Stimulated activated naive CD8-positive, alpha-beta T cell treated with anti-CD3 and anti-CD28 coated beads, Interleukin-15, Interleukin-2, amounts not matched to agents 100 U/mL and 50 U/mL, for 24 hours (primary cell): Measurements from ENCODE around the gene CMTM5.
"Not testable (repeated sequence)": the region's sequence is repeated elsewhere in the genome, so short reads cannot be mapped to it uniquely, and the experiment has no call there.

ENCODE experiments used
- ATAC-seq: fragments of 150-1000 bp; cut with Tn5 transposase; one replicate; pipeline ENCODE4 v1.10.0; 2021
- DNase-seq: peaks from one replicate; pipeline ENCODE4 v3.0.0; 2021

The CMTM5 gene

GRCh38 chr14:23378612-23379220 is 1.9 kb downstream of the CMTM5 start:
- ATAC-seq (no peak), DNase-seq (no peak)

- DNase-seq (peak; percentile 72), ATAC-seq (peak; percentile 74)
These were observed 2.7 kb downstream of the CMTM5 start for GRCh38 chr14:23379366-23380196.

GRCh38 chr14:23380197-23380914 is 3.5 kb downstream of the CMTM5 start:
- DNase-seq (no peak), ATAC-seq (no peak)

GRCh38 chr14:23380976-23381375 is 4.1 kb downstream of the CMTM5 start:
- DNase-seq: no peak
- ATAC-seq: no peak

- DNase-seq (no peak), ATAC-seq (no peak)
These were observed 5.0 kb downstream of the CMTM5 start for GRCh38 chr14:23381871-23382270.

- no peak for ATAC-seq
- DNase-seq: no peak
These were observed 5.4 kb downstream of the CMTM5 start for GRCh38 chr14:23382276-23382675.

- no peak for ATAC-seq
- no peak for DNase-seq
These were observed 6.0 kb downstream of the CMTM5 start for GRCh38 chr14:23382731-23383440.

GRCh38 chr14:23384364-23385080 is 7.7 kb downstream of the CMTM5 start:
- ATAC-seq (no peak), DNase-seq (no peak)

GRCh38 chr14:23385244-23385641 is 8.4 kb downstream of the CMTM5 start:
- DNase-seq: no peak
- no peak for ATAC-seq

GRCh38 chr14:23385642-23386265 is 8.9 kb downstream of the CMTM5 start:
- no peak for ATAC-seq
- DNase-seq: no peak

- not testable (repeated sequence) for DNase-seq, ATAC-seq
These were observed 9.4 kb downstream of the CMTM5 start for GRCh38 chr14:23386266-23386657.

GRCh38 chr14:23386999-23387398 is 10.2 kb downstream of the CMTM5 start:
- no peak for DNase-seq
- ATAC-seq: no peak

- ATAC-seq: no peak
These were observed 11.4 kb downstream of the CMTM5 start for GRCh38 chr14:23387916-23388882.

GRCh38 chr14:23388996-23389395 is 12.2 kb downstream of the CMTM5 start:
- ATAC-seq (no peak), DNase-seq (no peak)

More at GRCh38 chr14:23387916-23388882, 11.4 kb downstream of the CMTM5 start:
- DNase-seq: no peak

- DNase-seq (no peak), ATAC-seq (no peak)
These were observed 12.6 kb downstream of the CMTM5 start for GRCh38 chr14:23389396-23389795.

GRCh38 chr14:23389871-23390270 is 13.0 kb downstream of the CMTM5 start:
- ATAC-seq, DNase-seq: not testable (repeated sequence)

- ATAC-seq (no peak), DNase-seq (no peak)
These were observed 15.8 kb downstream of the CMTM5 start for GRCh38 chr14:23392613-23393012.

GRCh38 chr14:23396126-23396525 is 19.3 kb downstream of the CMTM5 start:
- ATAC-seq: no peak
- DNase-seq: no peak

- ATAC-seq (no peak), DNase-seq (no peak)
These were observed 20.0 kb downstream of the CMTM5 start for GRCh38 chr14:23396781-23397407.

GRCh38 chr14:23398348-23398747 is 21.5 kb downstream of the CMTM5 start:
- no peak for DNase-seq
- ATAC-seq: no peak
